Tibial nerve (tissue), 4 donors: ENCODE data around the gene BCL7A.

Source experiments
- CTCF ChIP-seq, 5 experiments: fragments of 200-600 bp in 3 of 5; fragments of 450-650 bp in 2 of 5; sonication (generic) in 3 of 5; IDR thresholded peaks; one replicate each; pipeline ENCODE4 v1.5.1; 2016 to 2019; ENCODE audit warnings: antibody characterized with exemption in 5 of 5, mild to moderate bottlenecking in 3 of 5, moderate library complexity in 2 of 5
- EP300 ChIP-seq, 2 donors: sonication (generic); formaldehyde crosslinking; IDR thresholded peaks; one replicate each; pipeline ENCODE4 v1.6.1; 2017; ENCODE audit warnings: antibody characterized with exemption in 2 of 2, mild to moderate bottlenecking in 1 of 2
- POLR2A ChIP-seq, 2 donors: fragments of 450-650 bp; IDR thresholded peaks; one replicate each; pipeline ENCODE4 v1.6.1; 2017; ENCODE audit warnings: antibody characterized with exemption in 2 of 2, mild to moderate bottlenecking in 2 of 2, moderate library complexity in 2 of 2

- TF ChIP-seq CTCF (IDR thresholded peaks at IDR 0.05) (peak; percentile 37 to 58 (median 52)), POLR2A (IDR thresholded peaks at IDR 0.05) (no peak), EP300 (IDR thresholded peaks at IDR 0.05) (no peak)
Observed at GRCh38 chr12:122031342-122032216, 9.9 kb downstream of the BCL7A start.
